Measurements from ENCODE around the gene SMG9. TPM values are rescaled to one million over a fixed set of nuclear protein-coding genes. Genes with fewer than 3 reads are reported as not detected.

The SMG9 gene
- total RNA-seq, 2 donors from 2014 or later, result 22.9 to 45.1 TPM

- no peaks in the 10 kb centered on the region for H3K27me3 ChIP-seq (replicated peaks; ENCODE audit: insufficient read depth)
- no peaks in the 10 kb centered on the region for H3K4me1 ChIP-seq (replicated peaks)
- H3K4me3 ChIP-seq, result no peak overlapping the region
- H3K27ac ChIP-seq, result no peak overlapping the region
- no peak for TF ChIP-seq CTCF (IDR thresholded peaks at IDR 0.05)
- no peaks in the 10 kb centered on the region for H3K9me3 ChIP-seq
- intact Hi-C loops (cut with DNase I), result no loop called here
- WGBS, result 56% methylated on average over 3 of the region's 3 CpGs
- H3K36me3 ChIP-seq, result no peaks in the 10 kb centered on the region
- DNase-seq (ENCODE audit: low spot score), result no peak
Measured at GRCh38 chr19:43690444-43690843, 64.3 kb downstream of the SMG9 start.

GRCh38 chr19:43688059-43688701, 66.6 kb downstream of the SMG9 start:
- H3K9me3 ChIP-seq, result no peaks in the 10 kb centered on the region
- 85% methylated on average over 10 of the region's 10 CpGs for WGBS
- H3K27me3 ChIP-seq (replicated peaks; ENCODE audit: insufficient read depth), result no peaks in the 10 kb centered on the region
- H3K36me3 ChIP-seq, result no peaks in the 10 kb centered on the region
- no peak for DNase-seq (ENCODE audit: low spot score)
- H3K4me3 ChIP-seq, result no peak overlapping the region
- TF ChIP-seq POLR2A (IDR thresholded peaks at IDR 0.05) (no peak), CTCF (IDR thresholded peaks at IDR 0.05) (no peak), POLR2AphosphoS5 (IDR thresholded peaks at IDR 0.05) (no peak)
- no peak overlapping the region for H3K27ac ChIP-seq
- intact Hi-C loops (cut with DNase I), result no loop called here
- no peaks in the 10 kb centered on the region for H3K4me1 ChIP-seq (replicated peaks)

GRCh38 chr19:43687660-43687997, 67.1 kb downstream of the SMG9 start:
- TF ChIP-seq POLR2A (IDR thresholded peaks at IDR 0.05), result no peak
- no peak for TF ChIP-seq POLR2AphosphoS5 (IDR thresholded peaks at IDR 0.05)
- TF ChIP-seq CTCF (IDR thresholded peaks at IDR 0.05), result no peak
- H3K9me3 ChIP-seq, result no peaks in the 10 kb centered on the region
- 23% methylated on average over 1 of the region's 1 CpG for WGBS
- H3K27me3 ChIP-seq (replicated peaks; ENCODE audit: insufficient read depth), result no peaks in the 10 kb centered on the region
- H3K27ac ChIP-seq, result no peak overlapping the region
- no peaks in the 10 kb centered on the region for H3K36me3 ChIP-seq
- intact Hi-C loops (cut with DNase I), result no loop called here
- no peak for DNase-seq (ENCODE audit: low spot score)
- H3K4me1 ChIP-seq (replicated peaks), result no peaks in the 10 kb centered on the region
- H3K4me3 ChIP-seq, result no peak overlapping the region

GRCh38 chr19:43684326-43684725, 70.4 kb downstream of the SMG9 start:
- 83% methylated on average over 1 of the region's 1 CpG for WGBS

More at GRCh38 chr19:43684326-43684725, 70.4 kb downstream of the SMG9 start:
- no peaks in the 10 kb centered on the region for H3K9me3 ChIP-seq
- no peaks in the 10 kb centered on the region for H3K27me3 ChIP-seq (replicated peaks; ENCODE audit: insufficient read depth)
- intact Hi-C loops (cut with DNase I), result no loop called here
- TF ChIP-seq POLR2AphosphoS5 (IDR thresholded peaks at IDR 0.05) (no peak), POLR2A (IDR thresholded peaks at IDR 0.05) (no peak), CTCF (IDR thresholded peaks at IDR 0.05) (no peak)
- no peaks in the 10 kb centered on the region for H3K4me1 ChIP-seq (replicated peaks)
- H3K27ac ChIP-seq, result no peak overlapping the region
- no peak for DNase-seq (ENCODE audit: low spot score)
- no peak overlapping the region for H3K4me3 ChIP-seq
- H3K36me3 ChIP-seq, result no peaks in the 10 kb centered on the region
